ENCODE data around the gene SH3YL1. TPM values are rescaled to one million over a fixed set of nuclear protein-coding genes. Genes with fewer than 3 reads are reported as not detected.

Gene SH3YL1
- total RNA-seq: 10 to 100 TPM; 17.4 to 33.5 (median 25.7) TPM
- 100 to 1,000 TPM in 1 of 3 donors, 10 to 100 TPM in 2; 62.3 to 119 (median 99.7) TPM for polyA plus RNA-seq

DNA sequence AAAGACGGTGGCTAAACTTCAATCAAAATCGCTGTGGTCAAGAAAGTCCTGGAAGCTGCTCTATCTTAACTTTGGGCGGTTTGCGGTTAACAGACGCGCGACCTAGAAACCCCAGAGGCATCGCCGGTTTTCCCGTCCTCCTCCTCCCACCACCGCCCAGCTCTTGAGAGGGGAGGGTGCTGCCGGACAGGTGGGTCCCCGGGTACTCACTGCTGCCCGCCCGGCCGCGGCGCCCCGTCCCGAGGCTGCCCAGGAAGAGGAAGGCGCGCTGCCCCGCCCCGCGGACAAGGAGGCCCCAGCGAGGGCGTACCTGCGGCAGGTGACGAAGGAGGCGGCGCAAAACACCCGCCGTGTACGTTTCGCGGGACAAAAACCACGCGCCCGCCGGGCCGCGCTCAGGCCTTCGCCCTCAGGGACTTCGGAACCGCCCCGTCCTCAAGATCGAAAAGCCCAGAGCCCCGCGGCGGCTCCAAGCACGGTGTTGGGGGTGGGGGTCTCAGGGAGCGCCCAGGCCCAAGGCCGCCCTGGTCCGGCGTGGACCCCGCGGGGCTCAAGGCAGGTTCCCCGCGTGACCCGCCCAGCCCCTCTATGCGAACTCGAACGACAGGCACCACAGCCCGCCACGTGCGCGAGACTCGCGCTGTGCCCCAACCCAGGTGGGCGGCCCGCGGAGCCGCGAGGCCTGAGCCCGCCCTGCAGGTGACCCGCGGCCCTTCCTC, at the start of gene SH3YL1:
TSS of gene SH3YL1 (minus strand) at position 259 of the 719 bp plus-strand sequence. CDS start at position 211, 48 bp downstream.
- intact Hi-C loops (cut with DNase I): loop anchor here (2.0 kb wide), 1 partner anchor 413 kb away; the partner anchor contains the start of gene TMEM18
- peak within 1 kb of the TSS; percentile 71 to 82 (median 77) for H3K27ac ChIP-seq
- peaks cover 0 to 30% (median 24%) of the 10 kb centered on the region in 4 donors for H3K4me1 ChIP-seq
- TF ChIP-seq POLR2A (IDR thresholded peaks at IDR 0.05) (peak in 1 of 2 donors; percentile 53), POLR2AphosphoS5 (IDR thresholded peaks at IDR 0.05) (no peak)
- WGBS, 2 donors: 0 to 1% methylated on average over 77 of the region's 77 CpGs
- no peaks in the 10 kb centered on the region for H3K27me3 ChIP-seq
- H3K36me3 ChIP-seq: peaks cover 0 to 3% (median 0%) of the 10 kb centered on the region in 4 donors
- no peaks in the 10 kb centered on the region for H3K9me3 ChIP-seq
- peak within 1 kb of the TSS; percentile 63 to 78 (median 70) for H3K4me3 ChIP-seq
- peak; percentile 71 for DNase-seq

GRCh38 chr2:310994-311393, 47.2 kb upstream of the SH3YL1 start:
- H3K36me3 ChIP-seq: no peaks in the 10 kb centered on the region
- H3K27ac ChIP-seq: no peak overlapping the region
- WGBS, 2 donors: 77 to 80% methylated on average over 5 of the region's 5 CpGs
- no peak overlapping the region for H3K4me3 ChIP-seq
- DNase-seq: no peak
- intact Hi-C loops (cut with DNase I): no loop called here
- no peaks in the 10 kb centered on the region for H3K4me1 ChIP-seq
- peaks cover 0 to 8% (median 0%) of the 10 kb centered on the region in 3 donors for H3K27me3 ChIP-seq
- H3K9me3 ChIP-seq: no peaks in the 10 kb centered on the region
- no peak for TF ChIP-seq POLR2A (IDR thresholded peaks at IDR 0.05)
- TF ChIP-seq POLR2AphosphoS5 (IDR thresholded peaks at IDR 0.05): no peak
- TF ChIP-seq EP300 (IDR thresholded peaks at IDR 0.05): no peak
- no peak for TF ChIP-seq CTCF (IDR thresholded peaks at IDR 0.05)

DNA sequence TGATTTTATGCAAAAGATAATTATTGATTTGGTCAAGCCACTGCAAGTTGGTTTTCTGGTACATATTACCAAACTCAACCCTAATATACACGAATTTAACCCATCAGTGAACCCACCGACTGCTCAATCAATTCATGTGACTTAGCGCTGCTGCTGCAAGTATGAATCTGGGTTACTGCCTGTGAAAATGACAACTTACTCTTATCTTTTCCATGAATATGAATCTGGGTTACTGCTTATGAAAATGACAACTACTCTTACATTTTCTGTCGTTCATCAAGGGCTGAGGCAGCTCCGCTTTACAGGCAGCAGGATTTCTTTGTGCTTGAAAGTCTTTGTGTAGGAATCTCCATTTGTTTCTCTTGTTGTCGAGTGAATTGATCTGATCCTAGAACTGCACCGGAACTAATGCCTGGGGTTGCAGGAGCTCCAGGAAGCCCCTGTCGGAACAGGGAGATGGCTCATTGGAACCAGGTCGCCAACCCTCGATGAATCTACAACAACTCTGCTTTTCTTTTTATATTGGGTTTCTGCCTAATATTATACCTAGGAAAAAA, 46.2 kb upstream of the SH3YL1 start:
- TF ChIP-seq POLR2AphosphoS5 (IDR thresholded peaks at IDR 0.05): no peak
- no peak for TF ChIP-seq CTCF (IDR thresholded peaks at IDR 0.05)
- no peak for TF ChIP-seq EP300 (IDR thresholded peaks at IDR 0.05)
- no peak for TF ChIP-seq POLR2A (IDR thresholded peaks at IDR 0.05)
- H3K36me3 ChIP-seq: no peaks in the 10 kb centered on the region
- no peak overlapping the region for H3K27ac ChIP-seq
- DNase-seq: no peak
- 82 to 86% methylated on average over 10 of the region's 10 CpGs for WGBS, 2 donors
- no peaks in the 10 kb centered on the region for H3K9me3 ChIP-seq
- H3K27me3 ChIP-seq: peaks cover 0 to 8% (median 0%) of the 10 kb centered on the region in 3 donors
- no peak overlapping the region for H3K4me3 ChIP-seq
- no peaks in the 10 kb centered on the region for H3K4me1 ChIP-seq
- intact Hi-C loops (cut with DNase I): no loop called here

DNA sequence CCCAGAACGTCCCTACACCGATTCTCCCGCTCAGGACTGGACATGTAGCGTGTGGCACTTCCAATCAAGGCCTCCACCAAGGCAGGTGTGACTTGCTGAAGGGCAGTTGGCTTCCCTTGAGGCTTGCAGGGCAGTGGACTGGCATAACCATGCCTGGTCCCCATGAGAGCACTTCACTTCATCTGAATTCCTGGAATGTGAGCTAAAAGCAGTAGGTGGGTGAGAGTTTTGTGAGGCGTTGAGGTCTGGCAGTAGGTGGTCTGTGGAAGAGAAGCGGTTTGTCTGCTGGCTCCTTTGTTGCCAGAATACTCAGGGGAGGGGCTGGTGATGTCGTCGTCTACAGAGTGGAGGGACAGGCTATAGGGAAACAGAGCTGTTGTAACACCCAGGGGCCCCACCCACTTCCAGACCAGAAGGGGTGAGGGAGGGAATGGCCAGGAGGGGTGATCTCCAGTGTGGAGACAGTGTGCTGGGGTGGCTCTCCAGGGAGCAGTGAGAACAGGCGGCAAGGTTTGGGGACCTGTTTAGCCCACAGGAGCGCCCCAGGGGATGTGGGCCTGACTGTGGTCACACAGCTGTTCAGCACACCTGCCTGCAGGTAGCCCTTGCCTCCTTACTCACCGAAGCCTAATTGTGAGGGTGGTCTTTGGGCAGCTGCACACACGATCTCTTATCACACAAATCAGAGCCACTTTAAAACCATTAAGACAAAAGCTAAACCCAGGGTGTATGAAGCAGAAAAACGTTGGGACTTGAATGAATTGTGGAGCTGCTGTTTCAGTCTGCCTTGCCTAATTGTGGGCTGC, 45.5 kb upstream of the SH3YL1 start:
- Histone ChIP-seq H3K4me1 (no peaks in the 10 kb centered on the region), H3K27ac (no peak overlapping the region), H3K27me3 (peaks cover 0 to 8% (median 0%) of the 10 kb centered on the region in 3 donors), H3K4me3 (no peak overlapping the region), H3K36me3 (no peaks in the 10 kb centered on the region), H3K9me3 (no peaks in the 10 kb centered on the region)
- TF ChIP-seq POLR2AphosphoS5 (IDR thresholded peaks at IDR 0.05) (no peak), CTCF (IDR thresholded peaks at IDR 0.05) (no peak), POLR2A (IDR thresholded peaks at IDR 0.05) (no peak), EP300 (IDR thresholded peaks at IDR 0.05) (no peak)
- 61 to 67% methylated on average over 13 of the region's 13 CpGs for WGBS, 2 donors
- intact Hi-C loops (cut with DNase I): no loop called here
- no peak for DNase-seq

- intact Hi-C loops (cut with DNase I): no loop called here
- no peak overlapping the region for H3K27ac ChIP-seq
- no peaks in the 10 kb centered on the region for H3K36me3 ChIP-seq
- no peaks in the 10 kb centered on the region for H3K27me3 ChIP-seq
- no peak for DNase-seq
- no peaks in the 10 kb centered on the region for H3K4me1 ChIP-seq
- peaks cover 0 to 6% (median 1%) of the 10 kb centered on the region in 4 donors for H3K9me3 ChIP-seq
- 92% methylated on average over 9 of the region's 9 CpGs for WGBS, 2 donors
- TF ChIP-seq POLR2AphosphoS5 (IDR thresholded peaks at IDR 0.05) (no peak), CTCF (IDR thresholded peaks at IDR 0.05) (no peak), EP300 (IDR thresholded peaks at IDR 0.05) (no peak), POLR2A (IDR thresholded peaks at IDR 0.05) (no peak)
- H3K4me3 ChIP-seq: no peak overlapping the region
Observed at GRCh38 chr2:305366-305765, 41.5 kb upstream of the SH3YL1 start.
